ENCODE measurements around the gene ITSN1.

- TF ChIP-seq, protein P1, sequence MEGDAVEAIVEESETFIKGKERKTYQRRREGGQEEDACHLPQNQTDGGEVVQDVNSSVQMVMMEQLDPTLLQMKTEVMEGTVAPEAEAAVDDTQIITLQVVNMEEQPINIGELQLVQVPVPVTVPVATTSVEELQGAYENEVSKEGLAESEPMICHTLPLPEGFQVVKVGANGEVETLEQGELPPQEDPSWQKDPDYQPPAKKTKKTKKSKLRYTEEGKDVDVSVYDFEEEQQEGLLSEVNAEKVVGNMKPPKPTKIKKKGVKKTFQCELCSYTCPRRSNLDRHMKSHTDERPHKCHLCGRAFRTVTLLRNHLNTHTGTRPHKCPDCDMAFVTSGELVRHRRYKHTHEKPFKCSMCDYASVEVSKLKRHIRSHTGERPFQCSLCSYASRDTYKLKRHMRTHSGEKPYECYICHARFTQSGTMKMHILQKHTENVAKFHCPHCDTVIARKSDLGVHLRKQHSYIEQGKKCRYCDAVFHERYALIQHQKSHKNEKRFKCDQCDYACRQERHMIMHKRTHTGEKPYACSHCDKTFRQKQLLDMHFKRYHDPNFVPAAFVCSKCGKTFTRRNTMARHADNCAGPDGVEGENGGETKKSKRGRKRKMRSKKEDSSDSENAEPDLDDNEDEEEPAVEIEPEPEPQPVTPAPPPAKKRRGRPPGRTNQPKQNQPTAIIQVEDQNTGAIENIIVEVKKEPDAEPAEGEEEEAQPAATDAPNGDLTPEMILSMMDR (IDR thresholded peaks at IDR 0.05), result no peak
- no peak for TF ChIP-seq ZFX (IDR thresholded peaks at IDR 0.05; ENCODE audit: borderline replicate concordance)
Observed at GRCh38 chr21:33642896-33643657, 776 bp downstream of the ITSN1 start.
